ENCODE results near the gene UGT1A6.
A peak's percentile ranks its signal among the peaks of the same experiment; 100 is the strongest.

UGT1A6 gene

GRCh38 chr2:233768076-233768475, 75.4 kb downstream of the UGT1A6 start:
- no peak for DNase-seq (ENCODE audit: low spot score)

- no peak for DNase-seq (ENCODE audit: low spot score)
Measured at GRCh38 chr2:233769260-233769659, 76.6 kb downstream of the UGT1A6 start.

GRCh38 chr2:233772153-233772552, 79.5 kb downstream of the UGT1A6 start:
- no peak for DNase-seq (ENCODE audit: low spot score)

GRCh38 chr2:233772583-233772982, 79.9 kb downstream of the UGT1A6 start:
- peak; percentile 36 for DNase-seq (ENCODE audit: low spot score)

- DNase-seq (ENCODE audit: low spot score) = no peak
Measured at GRCh38 chr2:233773854-233774253, 81.2 kb downstream of the UGT1A6 start.

- DNase-seq (ENCODE audit: low spot score) = no peak
Measured at GRCh38 chr2:233775414-233775813, 82.7 kb downstream of the UGT1A6 start.

- DNase-seq (ENCODE audit: low spot score) = no peak
Measured at GRCh38 chr2:233778030-233778429, 85.3 kb downstream of the UGT1A6 start, which contains the start of gene MROH2A. TSS of gene MROH2A (plus strand) at chr2:233778330. CDS start at chr2:233779359, 1,029 bp downstream.

GRCh38 chr2:233779722-233780121, 87.0 kb downstream of the UGT1A6 start:
- no peak for DNase-seq (ENCODE audit: low spot score)

- DNase-seq (ENCODE audit: low spot score) = no peak
Measured at GRCh38 chr2:233780771-233781170, 88.1 kb downstream of the UGT1A6 start.

- DNase-seq (ENCODE audit: low spot score) = no peak
Measured at GRCh38 chr2:233789554-233789953, 96.9 kb downstream of the UGT1A6 start.

- DNase-seq (ENCODE audit: low spot score) = no peak
Measured at GRCh38 chr2:233791151-233791882, 98.6 kb downstream of the UGT1A6 start.

- DNase-seq (ENCODE audit: low spot score) = no peak
Measured at GRCh38 chr2:233791883-233792329, 99.2 kb downstream of the UGT1A6 start.

- no peak for DNase-seq (ENCODE audit: low spot score)
Measured at GRCh38 chr2:233792720-233793119, 100.0 kb downstream of the UGT1A6 start.

- DNase-seq (ENCODE audit: low spot score) = no peak
Measured at GRCh38 chr2:233793465-233794127, 100.9 kb downstream of the UGT1A6 start.

GRCh38 chr2:233794128-233794658, 101.5 kb downstream of the UGT1A6 start:
- no peak for DNase-seq (ENCODE audit: low spot score)

GRCh38 chr2:233795735-233796171, 103.1 kb downstream of the UGT1A6 start:
- no peak for DNase-seq (ENCODE audit: low spot score)

- DNase-seq (ENCODE audit: low spot score) = no peak
Measured at GRCh38 chr2:233796254-233796653, 103.6 kb downstream of the UGT1A6 start.

- DNase-seq (ENCODE audit: low spot score) = no peak
Measured at GRCh38 chr2:233798335-233799086, 105.8 kb downstream of the UGT1A6 start.

GRCh38 chr2:233799087-233799665, 106.5 kb downstream of the UGT1A6 start:
- DNase-seq (ENCODE audit: low spot score) = no peak

GRCh38 chr2:233799716-233800115, 107.0 kb downstream of the UGT1A6 start:
- DNase-seq (ENCODE audit: low spot score) = no peak

GRCh38 chr2:233800208-233800607, 107.5 kb downstream of the UGT1A6 start:
- no peak for DNase-seq (ENCODE audit: low spot score)

Measured in COLO829 (cell line).